Activated T-cell treated with anti-CD3 and anti-CD28 coated beads for 1 hour (primary cell): Measurements from ENCODE around the gene VGLL3.
"Not testable (repeated sequence)": the region's sequence is repeated elsewhere in the genome, so short reads cannot be mapped to it uniquely, and the experiment has no call there.

ENCODE experiments used
- DNase-seq: peaks from one replicate; pipeline ENCODE4 v3.0.0-alpha.2; 2020; ENCODE audit warnings: low read depth

Gene VGLL3

GRCh38 chr3:86990734-86991481, at the start of gene VGLL3:
VGLL3 (minus strand) TSS chr3:86991149; CDS start chr3:86990743, 406 bp downstream.
- DNase-seq = no peak

GRCh38 chr3:87037652-87038051, 46.7 kb upstream of the VGLL3 start:
- no peak for DNase-seq

- no peak for DNase-seq
Observed at GRCh38 chr3:87036671-87037070, 45.7 kb upstream of the VGLL3 start.

GRCh38 chr3:87035339-87035738, 44.4 kb upstream of the VGLL3 start:
- DNase-seq = no peak

GRCh38 chr3:87033205-87033604, 42.3 kb upstream of the VGLL3 start:
- no peak for DNase-seq

GRCh38 chr3:87025661-87026645, 35.0 kb upstream of the VGLL3 start:
- DNase-seq = no peak

GRCh38 chr3:87017370-87017769, 26.4 kb upstream of the VGLL3 start:
- DNase-seq = not testable (repeated sequence)

- no peak for DNase-seq
Observed at GRCh38 chr3:87009271-87009670, 18.3 kb upstream of the VGLL3 start.

- DNase-seq = no peak
Observed at GRCh38 chr3:87006844-87007439, 16.0 kb upstream of the VGLL3 start.

GRCh38 chr3:87004883-87005282, 13.9 kb upstream of the VGLL3 start:
- DNase-seq = no peak

- no peak for DNase-seq
Observed at GRCh38 chr3:87002346-87002745, 11.4 kb upstream of the VGLL3 start.

GRCh38 chr3:87001473-87002098, 10.6 kb upstream of the VGLL3 start:
- no peak for DNase-seq

GRCh38 chr3:87000940-87001339, 10.0 kb upstream of the VGLL3 start:
- DNase-seq = no peak

- no peak for DNase-seq
Observed at GRCh38 chr3:86998569-86998968, 7.6 kb upstream of the VGLL3 start.

GRCh38 chr3:86996261-86996955, 5.5 kb upstream of the VGLL3 start:
- DNase-seq = no peak

GRCh38 chr3:86995537-86995936, 4.6 kb upstream of the VGLL3 start:
- no peak for DNase-seq

- DNase-seq = no peak
Observed at GRCh38 chr3:86993704-86994103, 2.8 kb upstream of the VGLL3 start.

GRCh38 chr3:86991840-86992435, 989 bp upstream of the VGLL3 start:
- DNase-seq = no peak

- DNase-seq = no peak
Observed at GRCh38 chr3:86991482-86991815, 500 bp upstream of the VGLL3 start.

GRCh38 chr3:86990012-86990733, 776 bp downstream of the VGLL3 start:
- DNase-seq = no peak

GRCh38 chr3:86989611-86990010, 1.3 kb downstream of the VGLL3 start:
- no peak for DNase-seq
